Thyroid gland (tissue), 4 donors: Measurements from ENCODE around the gene RPSA.

Experiments used
- POLR2A ChIP-seq, 2 donors: fragments of 450-650 bp; IDR thresholded peaks; one replicate each; pipeline ENCODE4 v1.6.1; 2017; ENCODE audit warnings: antibody characterized with exemption in 2 of 2, mild to moderate bottlenecking in 2 of 2, moderate library complexity in 1 of 2
- TF ChIP-seq, protein P1 (sequence below), 6 experiments: fragments of 200-600 bp in 3 of 6; fragments of 450-650 bp in 3 of 6; sonication (generic) in 3 of 6; IDR thresholded peaks; one replicate each; pipeline ENCODE4 v1.5.1; 2016 to 2019; ENCODE audit warnings: antibody characterized with exemption in 6 of 6, mild to moderate bottlenecking in 2 of 6, inconsistent platforms in 1 of 6, moderate library complexity in 1 of 6

DNA sequence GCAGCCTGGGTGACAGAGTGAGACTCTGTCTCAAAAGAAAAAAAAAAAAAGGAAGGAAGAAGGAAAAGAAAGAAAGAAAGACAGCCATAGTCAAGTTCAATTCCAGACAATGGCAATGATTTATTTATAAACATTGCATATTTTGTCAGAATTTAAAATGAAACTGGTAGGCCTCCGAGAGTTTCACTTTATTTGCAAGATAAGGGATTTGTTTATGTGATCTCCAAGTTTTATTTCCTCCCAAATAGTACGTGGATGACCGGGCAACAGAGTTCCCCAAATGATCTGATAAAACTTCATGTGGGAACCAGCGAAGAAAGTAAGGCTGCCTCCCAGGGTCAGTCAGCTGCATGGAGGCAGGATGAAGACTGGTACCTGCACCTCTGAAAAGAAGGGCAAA, 32.4 kb downstream of the RPSA start:
- TF ChIP-seq, protein P1, sequence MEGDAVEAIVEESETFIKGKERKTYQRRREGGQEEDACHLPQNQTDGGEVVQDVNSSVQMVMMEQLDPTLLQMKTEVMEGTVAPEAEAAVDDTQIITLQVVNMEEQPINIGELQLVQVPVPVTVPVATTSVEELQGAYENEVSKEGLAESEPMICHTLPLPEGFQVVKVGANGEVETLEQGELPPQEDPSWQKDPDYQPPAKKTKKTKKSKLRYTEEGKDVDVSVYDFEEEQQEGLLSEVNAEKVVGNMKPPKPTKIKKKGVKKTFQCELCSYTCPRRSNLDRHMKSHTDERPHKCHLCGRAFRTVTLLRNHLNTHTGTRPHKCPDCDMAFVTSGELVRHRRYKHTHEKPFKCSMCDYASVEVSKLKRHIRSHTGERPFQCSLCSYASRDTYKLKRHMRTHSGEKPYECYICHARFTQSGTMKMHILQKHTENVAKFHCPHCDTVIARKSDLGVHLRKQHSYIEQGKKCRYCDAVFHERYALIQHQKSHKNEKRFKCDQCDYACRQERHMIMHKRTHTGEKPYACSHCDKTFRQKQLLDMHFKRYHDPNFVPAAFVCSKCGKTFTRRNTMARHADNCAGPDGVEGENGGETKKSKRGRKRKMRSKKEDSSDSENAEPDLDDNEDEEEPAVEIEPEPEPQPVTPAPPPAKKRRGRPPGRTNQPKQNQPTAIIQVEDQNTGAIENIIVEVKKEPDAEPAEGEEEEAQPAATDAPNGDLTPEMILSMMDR (IDR thresholded peaks at IDR 0.05), result no peak
- no peak for TF ChIP-seq POLR2A (IDR thresholded peaks at IDR 0.05)
